RWPE2 (cell line): ENCODE measurements around the gene OR52A5.

ENCODE experiments used
- ATAC-seq: fragments of 200-7000 bp; cut with Tn5 transposase; 3 replicates; pipeline ENCODE4 v1.9.1; 2021; ENCODE audit warnings: low read depth
- DNase-seq: peaks from one replicate; pipeline ENCODE4 v3.0.0-alpha.2; 2020; ENCODE audit warnings: low spot score
- H3K27ac ChIP-seq: fragments of 450-650 bp; 2 replicates; pipeline ENCODE4 v1.5.1; 2017; ENCODE audit warnings: mild to moderate bottlenecking; ENCODE audit not compliant: poor library complexity, severe bottlenecking
- H3K27me3 ChIP-seq: fragments of 250-450 bp; sonication (Bioruptor Pico); 2 replicates; pipeline ENCODE4 v1.5.1; 2021; ENCODE audit warnings: mild to moderate bottlenecking, moderate library complexity; ENCODE audit not compliant: insufficient read depth, poor library complexity, severe bottlenecking
- H3K36me3 ChIP-seq: fragments of 250-450 bp; sonication (Bioruptor Pico); 2 replicates; pipeline ENCODE4 v1.5.1; 2020; ENCODE audit warnings: low read depth, mild to moderate bottlenecking, moderate library complexity
- H3K4me1 ChIP-seq: fragments of 250-450 bp; sonication (Bioruptor Pico); 2 replicates; pipeline ENCODE4 v1.5.1; 2021; ENCODE audit warnings: mild to moderate bottlenecking, moderate library complexity; ENCODE audit not compliant: insufficient read depth, poor library complexity, severe bottlenecking
- H3K4me3 ChIP-seq: fragments of 250-450 bp; sonication (Bioruptor Pico); 2 replicates; pipeline ENCODE4 v1.5.1; 2021; ENCODE audit warnings: mild to moderate bottlenecking, moderate library complexity; ENCODE audit not compliant: severe bottlenecking
- H3K9me3 ChIP-seq: fragments of 250-450 bp; sonication (Bioruptor Pico); 2 replicates; pipeline ENCODE4 v1.5.1; 2021; ENCODE audit warnings: mild to moderate bottlenecking, moderate library complexity; ENCODE audit not compliant: severe bottlenecking
- TF ChIP-seq, protein P1 (sequence below): fragments of 450-650 bp; IDR thresholded peaks from one replicate; pipeline ENCODE4 v1.5.1; 2017; ENCODE audit warnings: mild to moderate bottlenecking, moderate library complexity; ENCODE audit not compliant: poor library complexity, severe bottlenecking

OR52A5 gene

DNA sequence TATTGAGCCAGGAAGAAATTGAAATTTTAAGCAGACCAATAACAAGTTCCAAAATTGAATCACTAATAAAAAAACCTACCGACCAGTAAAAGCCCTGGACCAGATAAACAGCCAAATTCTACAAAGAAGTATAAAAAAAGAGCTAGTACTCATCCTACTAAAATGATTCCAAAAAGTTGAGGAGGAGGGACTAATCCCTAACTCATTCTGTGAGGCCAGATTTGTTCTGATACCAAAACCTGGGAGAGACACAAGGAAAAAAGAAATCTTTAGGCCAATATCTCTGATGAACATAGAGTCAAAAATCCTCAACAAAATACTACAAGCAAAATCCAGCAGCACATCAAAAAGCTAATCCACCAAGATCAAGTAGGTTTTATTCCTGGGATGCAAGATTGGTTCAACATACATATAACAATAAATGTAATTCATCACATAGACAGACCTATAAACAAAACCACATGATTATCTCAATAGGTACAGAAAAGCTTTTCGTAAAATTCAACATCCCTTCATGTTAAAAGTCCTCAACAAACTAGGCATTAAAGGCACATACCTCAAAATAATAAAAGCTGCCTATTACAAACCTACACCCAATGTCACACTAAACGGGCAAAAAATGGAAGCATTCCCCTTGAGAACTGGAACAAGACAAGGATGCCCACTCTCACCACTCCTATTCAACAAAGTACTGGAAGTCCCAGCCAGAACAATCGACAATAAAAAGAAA lies 13.1 kb downstream of the OR52A5 start:
- Histone ChIP-seq H3K27ac (no peak overlapping the region), H3K27me3 (peaks cover 3% of the 10 kb centered on the region), H3K36me3 (no peaks in the 10 kb centered on the region), H3K9me3 (no peaks in the 10 kb centered on the region), H3K4me3 (no peak overlapping the region), H3K4me1 (no peaks in the 10 kb centered on the region)
- no peak for DNase-seq
- TF ChIP-seq, protein P1, sequence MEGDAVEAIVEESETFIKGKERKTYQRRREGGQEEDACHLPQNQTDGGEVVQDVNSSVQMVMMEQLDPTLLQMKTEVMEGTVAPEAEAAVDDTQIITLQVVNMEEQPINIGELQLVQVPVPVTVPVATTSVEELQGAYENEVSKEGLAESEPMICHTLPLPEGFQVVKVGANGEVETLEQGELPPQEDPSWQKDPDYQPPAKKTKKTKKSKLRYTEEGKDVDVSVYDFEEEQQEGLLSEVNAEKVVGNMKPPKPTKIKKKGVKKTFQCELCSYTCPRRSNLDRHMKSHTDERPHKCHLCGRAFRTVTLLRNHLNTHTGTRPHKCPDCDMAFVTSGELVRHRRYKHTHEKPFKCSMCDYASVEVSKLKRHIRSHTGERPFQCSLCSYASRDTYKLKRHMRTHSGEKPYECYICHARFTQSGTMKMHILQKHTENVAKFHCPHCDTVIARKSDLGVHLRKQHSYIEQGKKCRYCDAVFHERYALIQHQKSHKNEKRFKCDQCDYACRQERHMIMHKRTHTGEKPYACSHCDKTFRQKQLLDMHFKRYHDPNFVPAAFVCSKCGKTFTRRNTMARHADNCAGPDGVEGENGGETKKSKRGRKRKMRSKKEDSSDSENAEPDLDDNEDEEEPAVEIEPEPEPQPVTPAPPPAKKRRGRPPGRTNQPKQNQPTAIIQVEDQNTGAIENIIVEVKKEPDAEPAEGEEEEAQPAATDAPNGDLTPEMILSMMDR, result no peak
- no peak for ATAC-seq

DNA sequence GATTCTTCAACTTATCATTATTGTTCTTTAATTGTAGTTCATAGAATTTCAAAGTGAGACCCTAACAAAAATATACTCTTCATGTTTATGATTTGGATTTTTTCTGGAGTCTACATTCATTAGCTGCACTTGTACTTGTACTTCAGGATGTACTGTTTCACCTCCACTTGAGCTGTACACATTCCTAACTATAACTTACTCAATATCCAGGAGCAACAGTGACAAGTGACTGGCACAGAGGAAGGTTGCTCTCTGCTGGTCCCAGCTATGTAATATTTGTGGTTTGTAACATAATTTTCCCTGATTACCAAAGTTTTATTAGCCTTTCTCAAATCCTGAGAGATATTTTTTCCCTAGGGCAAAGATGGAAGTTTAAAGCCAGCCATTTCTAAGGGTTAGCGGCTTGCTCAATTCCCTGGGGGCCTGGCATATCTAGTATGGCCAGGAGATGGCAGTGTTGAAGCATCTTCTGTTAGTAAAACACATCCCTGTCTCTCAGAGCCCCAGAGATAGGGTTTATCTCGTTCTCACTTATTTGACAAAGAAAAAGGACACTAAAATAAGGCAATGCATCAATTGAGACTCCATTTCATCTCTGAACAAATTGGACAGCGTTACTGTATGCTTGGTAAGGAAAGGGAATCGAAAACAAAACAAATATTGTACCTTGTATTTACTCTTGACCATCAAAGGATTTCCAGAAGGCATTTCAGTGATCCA lies 14.2 kb downstream of the OR52A5 start:
- DNase-seq (no peak), ATAC-seq (peak; percentile 85)
- TF ChIP-seq, protein P1, result peak; percentile 87
- H3K27ac ChIP-seq, result no peak overlapping the region
- H3K27me3 ChIP-seq, result peaks cover 3% of the 10 kb centered on the region
- no peaks in the 10 kb centered on the region for H3K4me1 ChIP-seq
- H3K36me3 ChIP-seq, result no peaks in the 10 kb centered on the region
- H3K4me3 ChIP-seq, result no peak overlapping the region
- no peaks in the 10 kb centered on the region for H3K9me3 ChIP-seq

DNA sequence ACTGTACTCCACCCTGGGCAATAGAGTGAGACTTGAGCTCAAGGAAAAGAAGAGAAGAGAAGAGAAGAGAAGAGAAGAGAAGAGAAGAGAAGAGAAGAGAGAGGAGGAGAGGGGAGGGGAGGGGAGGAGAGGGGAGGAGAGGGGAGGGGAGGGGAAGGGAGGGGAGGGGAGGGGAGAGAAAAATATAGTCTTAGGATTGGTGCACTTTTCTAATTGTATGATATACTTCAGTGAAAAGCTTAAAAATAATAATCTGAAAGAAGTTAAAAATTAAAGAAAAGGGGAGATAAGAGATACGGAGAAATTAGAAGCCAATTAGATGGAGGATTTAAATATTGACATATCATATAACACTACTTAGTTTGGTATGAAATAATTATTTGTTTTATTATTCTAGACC lies 19.3 kb downstream of the OR52A5 start:
- Histone ChIP-seq H3K9me3 (no peaks in the 10 kb centered on the region), H3K4me3 (no peak overlapping the region), H3K4me1 (no peaks in the 10 kb centered on the region), H3K27ac (no peak overlapping the region), H3K36me3 (no peaks in the 10 kb centered on the region), H3K27me3 (peaks cover 3% of the 10 kb centered on the region)
- DNase-seq (no peak), ATAC-seq (no peak)
- TF ChIP-seq, protein P1, result no peak

DNA sequence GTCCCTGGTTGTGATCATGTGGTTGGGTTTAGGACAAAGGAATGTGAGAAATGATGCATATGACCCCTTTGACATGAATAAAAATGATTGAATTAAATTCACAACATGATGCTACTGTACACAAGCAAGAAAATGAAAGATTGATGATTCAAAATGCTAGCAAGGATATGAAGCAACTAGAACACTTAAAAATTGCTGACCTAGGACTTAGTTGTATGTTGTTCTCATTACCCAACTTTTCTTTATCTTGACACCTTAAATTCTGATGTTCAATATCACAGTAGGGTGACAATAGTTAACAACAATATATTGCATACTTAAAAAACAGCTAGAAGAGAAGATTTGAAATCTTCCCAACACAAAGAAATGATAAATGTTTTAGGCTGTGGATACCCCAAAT lies 20.6 kb downstream of the OR52A5 start:
- DNase-seq, result no peak
- H3K36me3 ChIP-seq, result no peaks in the 10 kb centered on the region
- no peaks in the 10 kb centered on the region for H3K27me3 ChIP-seq
- H3K27ac ChIP-seq, result no peak overlapping the region
- TF ChIP-seq, protein P1, result no peak
- no peak overlapping the region for H3K4me3 ChIP-seq
- no peaks in the 10 kb centered on the region for H3K9me3 ChIP-seq
- no peak for ATAC-seq
- no peaks in the 10 kb centered on the region for H3K4me1 ChIP-seq

GRCh38 chr11:5115339-5115738 lies 22.8 kb downstream of the OR52A5 start:
- no peaks in the 10 kb centered on the region for H3K9me3 ChIP-seq
- H3K36me3 ChIP-seq, result no peaks in the 10 kb centered on the region
- DNase-seq, result no peak
- TF ChIP-seq, protein P1, result no peak
- no peak overlapping the region for H3K27ac ChIP-seq
- no peaks in the 10 kb centered on the region for H3K27me3 ChIP-seq
- H3K4me1 ChIP-seq, result no peaks in the 10 kb centered on the region
- no peak for ATAC-seq
- no peak overlapping the region for H3K4me3 ChIP-seq
